Stimulated activated CD8-positive, alpha-beta memory T cell treated with anti-CD3 and anti-CD28 coated beads, Interleukin-4, amount 100 ng/mL, for 48 hours (primary cell): Measurements from ENCODE around the gene PSAT1.

Experiments used
- DNase-seq: peaks from one replicate; pipeline ENCODE4 v3.0.0-alpha.2; 2020

The PSAT1 gene

GRCh38 chr9:78294290-78295176, 2.4 kb upstream of the PSAT1 start:
- no peak for DNase-seq

- no peak for DNase-seq
These were observed 1.7 kb upstream of the PSAT1 start for GRCh38 chr9:78295177-78295575.

GRCh38 chr9:78295731-78296130, 1.2 kb upstream of the PSAT1 start:
- DNase-seq: no peak

- DNase-seq: peak; percentile 45
These were observed 578 bp upstream of the PSAT1 start for GRCh38 chr9:78296201-78296892.

- DNase-seq: no peak
These were observed 692 bp downstream of the PSAT1 start for GRCh38 chr9:78297672-78297961.

DNA sequence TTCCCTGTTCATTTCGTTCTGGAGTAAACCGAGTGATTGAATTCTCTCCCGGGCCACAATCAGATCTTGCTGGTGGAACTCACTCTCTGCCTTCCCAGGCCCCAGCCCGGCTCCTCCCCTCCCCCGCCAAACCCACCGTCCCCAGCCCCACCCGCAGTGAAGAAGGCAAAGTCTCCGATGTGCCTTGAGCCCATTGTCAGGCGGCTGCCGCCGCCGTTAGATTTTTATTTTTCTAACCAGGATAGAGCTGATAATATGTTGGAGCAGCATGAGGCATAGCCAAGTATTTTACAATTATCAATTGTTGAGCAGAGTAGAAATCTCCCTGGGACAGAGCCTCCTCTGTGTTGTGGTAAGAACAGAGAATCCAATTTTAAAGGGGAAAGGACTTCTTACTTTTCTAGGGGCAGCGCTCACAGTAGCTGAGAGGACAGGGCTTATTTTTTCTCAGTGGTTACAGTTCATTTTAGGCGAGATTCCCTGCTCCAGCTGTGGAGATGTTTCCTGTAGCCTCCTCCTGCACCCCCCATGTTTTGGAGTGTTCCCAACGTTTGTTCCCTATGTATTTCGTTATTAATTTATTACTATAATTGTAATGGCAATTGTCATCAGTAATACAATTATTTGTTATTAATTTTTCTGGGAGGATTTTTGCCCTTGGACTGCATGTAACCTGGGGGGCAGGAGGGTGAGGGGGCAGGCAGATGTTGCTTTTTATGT, 1.3 kb downstream of the PSAT1 start:
- DNase-seq: peak; percentile 45

DNA sequence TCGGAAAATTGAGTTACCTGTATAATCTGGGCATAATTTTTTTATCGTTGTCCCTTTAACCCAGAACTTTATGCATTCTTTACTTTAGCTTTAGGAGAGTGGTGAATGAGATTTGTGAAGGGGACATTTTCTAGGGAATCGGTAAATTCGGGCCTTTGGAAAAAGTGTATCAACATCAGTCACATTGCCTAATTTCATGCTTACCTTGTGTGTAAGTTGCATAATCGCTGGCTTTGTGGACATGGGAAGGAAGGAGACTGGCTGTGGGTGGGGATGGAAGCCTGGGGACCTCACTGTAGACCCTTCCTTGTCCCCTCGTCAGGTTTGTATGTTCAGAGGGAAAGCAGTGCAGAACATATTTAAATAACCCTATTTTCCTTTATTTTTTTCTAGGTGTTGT, 3.3 kb downstream of the PSAT1 start:
- DNase-seq: no peak

- no peak for DNase-seq
These were observed 4.5 kb downstream of the PSAT1 start for GRCh38 chr9:78301466-78301865.

DNA sequence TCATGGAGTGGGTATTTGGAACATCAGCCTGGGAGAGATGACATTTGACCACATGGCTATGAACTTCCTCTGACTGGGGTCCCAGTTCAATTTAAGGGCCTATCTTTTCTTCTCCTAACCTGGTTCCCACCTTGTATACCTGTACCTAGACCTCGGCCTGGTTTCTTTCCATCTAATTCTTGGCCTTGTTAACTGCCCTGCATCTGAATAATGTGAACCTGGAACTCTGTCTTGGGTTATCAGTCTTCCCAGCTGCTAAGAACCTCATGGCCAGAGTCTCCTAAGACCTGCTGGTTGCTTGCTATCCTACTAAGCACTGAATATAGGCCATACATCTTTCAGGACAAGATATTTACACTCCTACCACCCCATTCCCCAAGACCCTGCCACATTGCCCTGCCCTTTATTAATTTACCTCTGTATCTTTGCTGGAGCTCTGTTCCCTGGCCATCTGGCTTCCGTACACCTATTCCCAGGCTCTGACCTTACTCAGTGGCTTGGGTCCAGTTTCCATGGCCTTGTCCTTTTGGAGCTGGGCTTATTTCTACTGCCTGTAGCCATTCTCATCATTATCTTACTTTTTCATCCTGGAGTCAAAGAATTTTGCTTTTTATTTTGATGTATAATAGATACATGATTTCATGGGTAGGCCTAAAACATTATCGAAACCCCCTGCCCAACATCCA, 6.6 kb downstream of the PSAT1 start:
- DNase-seq: no peak

- DNase-seq: no peak
These were observed 7.4 kb downstream of the PSAT1 start for GRCh38 chr9:78304357-78304756.

DNA sequence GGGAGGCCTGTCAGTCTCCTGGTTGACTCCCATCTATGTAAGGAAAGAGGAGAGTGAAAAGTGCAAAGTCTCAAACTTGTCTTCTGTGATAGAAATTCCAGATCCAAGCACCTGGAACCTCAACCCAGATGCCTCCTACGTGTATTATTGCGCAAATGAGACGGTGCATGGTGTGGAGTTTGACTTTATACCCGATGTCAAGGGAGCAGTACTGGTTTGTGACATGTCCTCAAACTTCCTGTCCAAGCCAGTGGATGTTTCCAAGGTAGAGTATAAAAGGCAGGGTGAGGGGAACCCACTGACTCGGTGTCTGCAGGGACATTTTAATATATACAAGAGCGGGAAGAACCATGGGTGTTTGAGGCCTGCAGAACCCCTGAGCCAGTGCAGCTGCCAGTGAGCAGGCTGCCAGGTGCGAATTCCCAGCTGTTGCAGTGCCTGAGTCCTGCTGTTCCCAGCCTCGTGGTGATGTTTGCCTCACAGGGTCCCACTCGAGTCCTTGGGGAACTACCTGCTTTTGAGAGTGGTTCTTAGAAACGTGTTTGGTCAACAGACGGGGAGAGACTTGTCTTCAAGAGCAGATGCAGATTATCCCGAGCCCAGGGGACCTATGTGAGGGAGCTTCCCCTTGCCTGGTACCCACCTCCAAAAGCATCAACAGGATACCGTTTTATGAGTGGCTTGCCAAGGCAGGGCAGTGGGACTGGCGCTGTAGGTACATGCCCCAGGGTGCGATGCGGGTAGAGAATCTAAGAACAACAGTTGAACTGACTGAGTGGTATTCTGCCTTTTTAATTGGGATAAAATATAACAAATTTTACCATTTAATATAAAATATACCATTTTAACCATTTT, 9.5 kb downstream of the PSAT1 start:
- DNase-seq: no peak

- no peak for DNase-seq
These were observed 10.4 kb downstream of the PSAT1 start for GRCh38 chr9:78307360-78307759.

DNA sequence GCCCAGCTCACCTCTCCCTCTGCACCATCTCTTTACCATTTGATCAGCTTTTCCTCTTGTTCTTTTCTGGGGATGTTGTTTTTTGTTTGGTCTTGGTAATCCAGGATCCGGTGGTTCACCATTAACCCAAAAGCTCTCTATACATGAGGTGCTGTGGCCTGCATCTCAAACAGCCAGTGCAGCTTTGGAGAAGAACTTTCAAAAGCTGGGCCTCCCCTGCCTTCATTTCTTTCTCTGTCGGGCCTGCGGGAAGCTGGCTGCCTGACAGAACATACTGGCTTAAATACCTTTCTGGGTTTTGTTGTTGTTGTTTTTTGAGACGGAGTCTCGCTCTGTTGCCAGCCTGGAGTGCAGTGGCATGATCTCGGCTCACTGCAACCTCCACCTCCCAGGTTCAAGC, 12.1 kb downstream of the PSAT1 start:
- no peak for DNase-seq

GRCh38 chr9:78311075-78311474, 14.2 kb downstream of the PSAT1 start:
- no peak for DNase-seq

DNA sequence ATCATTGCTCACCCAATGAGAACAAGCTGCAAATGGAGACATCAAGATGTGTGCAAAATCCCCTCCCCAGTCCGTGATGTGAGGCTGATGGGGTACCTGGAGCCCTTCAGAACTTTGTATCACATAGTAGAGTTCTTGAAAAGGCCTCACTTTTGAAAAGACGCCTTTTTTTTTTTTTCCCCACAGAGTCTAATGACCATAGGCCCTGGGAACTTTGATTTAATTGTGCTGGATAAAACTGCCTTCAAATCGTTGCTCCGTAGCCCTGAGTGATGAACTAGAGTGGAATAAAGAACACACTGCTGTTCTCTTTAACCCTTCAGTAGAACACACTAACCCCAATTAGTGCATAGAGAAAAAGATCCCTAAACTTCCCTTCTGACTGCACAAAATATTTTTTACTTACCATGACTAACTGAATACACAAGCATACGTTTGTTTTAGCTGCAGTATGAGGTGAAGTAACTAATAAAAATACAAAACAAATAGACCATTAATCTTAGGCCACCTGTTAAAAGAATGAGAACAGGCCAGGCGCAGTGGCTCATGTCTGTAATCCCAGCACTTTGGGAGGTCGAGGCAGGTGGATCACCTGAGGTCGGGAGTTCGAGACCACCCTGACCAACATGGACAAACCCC, 15.1 kb downstream of the PSAT1 start:
- DNase-seq: no peak

GRCh38 chr9:78314550-78314949, 17.6 kb downstream of the PSAT1 start:
- peak; percentile 21 for DNase-seq

GRCh38 chr9:78314953-78315870, 18.3 kb downstream of the PSAT1 start:
- peak; percentile 11 for DNase-seq

- DNase-seq: peak; percentile 13
These were observed 19.4 kb downstream of the PSAT1 start for GRCh38 chr9:78316166-78316892.

GRCh38 chr9:78319197-78320029, 22.5 kb downstream of the PSAT1 start:
- no peak for DNase-seq
